Hematopoietic multipotent progenitor cell treated with erythropoietin and hydrocortisone succinate and interleukin-3 and kit ligand, for 6 days (in vitro differentiated cells): ENCODE results near the gene RAD51AP1.
"Not testable (repeated sequence)": the region's sequence is repeated elsewhere in the genome, so short reads cannot be mapped to it uniquely, and the experiment has no call there.

Experiments
- DNase-seq: peaks from one replicate; pipeline ENCODE4 v3.0.0-alpha.2; 2015

RAD51AP1 gene

GRCh38 chr12:4538207-4539160 is at the start of gene RAD51AP1:
TSS of gene RAD51AP1 (plus strand) at chr12:4538890. CDS start at chr12:4538940, 50 bp downstream.
- peak; percentile 97 for DNase-seq

- no peak for DNase-seq
Observed at GRCh38 chr12:4489556-4489955, 49.1 kb upstream of the RAD51AP1 start.

- no peak for DNase-seq
Observed at GRCh38 chr12:4490973-4491372, 47.7 kb upstream of the RAD51AP1 start.

GRCh38 chr12:4496145-4496838 is 42.4 kb upstream of the RAD51AP1 start:
- no peak for DNase-seq

GRCh38 chr12:4499186-4499585 is 39.5 kb upstream of the RAD51AP1 start:
- DNase-seq = no peak

- DNase-seq = no peak
Observed at GRCh38 chr12:4505376-4505986, 33.2 kb upstream of the RAD51AP1 start.

GRCh38 chr12:4506430-4506829 is 32.3 kb upstream of the RAD51AP1 start:
- DNase-seq = no peak

- peak; percentile 20 for DNase-seq
Observed at GRCh38 chr12:4506870-4507269, 31.8 kb upstream of the RAD51AP1 start.

- DNase-seq = not testable (repeated sequence)
Observed at GRCh38 chr12:4508503-4508902, 30.2 kb upstream of the RAD51AP1 start.

GRCh38 chr12:4509269-4509668 is 29.4 kb upstream of the RAD51AP1 start:
- not testable (repeated sequence) for DNase-seq

GRCh38 chr12:4518106-4518728 is 20.5 kb upstream of the RAD51AP1 start:
- DNase-seq = no peak

- DNase-seq = not testable (repeated sequence)
Observed at GRCh38 chr12:4523443-4523842, 15.2 kb upstream of the RAD51AP1 start.

GRCh38 chr12:4526923-4527546 is 11.7 kb upstream of the RAD51AP1 start:
- peak; percentile 28 for DNase-seq

- no peak for DNase-seq
Observed at GRCh38 chr12:4530160-4530559, 8.5 kb upstream of the RAD51AP1 start.

GRCh38 chr12:4530982-4531586 is 7.6 kb upstream of the RAD51AP1 start:
- no peak for DNase-seq

- DNase-seq = no peak
Observed at GRCh38 chr12:4535092-4535491, 3.6 kb upstream of the RAD51AP1 start.

- no peak for DNase-seq
Observed at GRCh38 chr12:4535871-4536270, 2.8 kb upstream of the RAD51AP1 start.

- DNase-seq = peak; percentile 16
Observed at GRCh38 chr12:4539167-4539870, 629 bp downstream of the RAD51AP1 start.

- DNase-seq = peak; percentile 16
Observed at GRCh38 chr12:4540170-4540569, 1.5 kb downstream of the RAD51AP1 start.

GRCh38 chr12:4540638-4541037 is 1.9 kb downstream of the RAD51AP1 start:
- peak; percentile 57 for DNase-seq

- no peak for DNase-seq
Observed at GRCh38 chr12:4545195-4545594, 6.5 kb downstream of the RAD51AP1 start.
